Endothelial cell of umbilical vein (primary cell): ENCODE data around the gene RNU1-3. TPM values are rescaled to one million over a fixed set of nuclear protein-coding genes. Genes with fewer than 3 reads are reported as not detected.
"Not testable (repeated sequence)": the region's sequence is repeated elsewhere in the genome, so short reads cannot be mapped to it uniquely, and the experiment has no call there.

Experiments used
- BruUV-seq: library from RNA; stranded (reverse); fragments of 400-500 nt; replicated peaks from 2 replicates; lab custom pipeline; 2021; lab: Mats Ljungman, UMichigan
- CTCF ChIA-PET: fragments of 300-600, 350-600 bp; sonication (Branson Sonifier 250); formaldehyde crosslinking; loops from one replicate; lab custom pipeline; 2021; ENCODE audit warnings: antibody characterized with exemption, inconsistent platforms; lab: Charles Lee
- POLR2A ChIA-PET: fragments of 300-600, 350-600 bp; sonication (Branson Sonifier 250); formaldehyde crosslinking; loops from one replicate; lab custom pipeline; 2021; ENCODE audit warnings: antibody characterized with exemption, inconsistent platforms; lab: Charles Lee
- DNase-seq: peaks from one replicate; pipeline ENCODE4 v3.0.0-alpha.2; 2011; ENCODE audit warnings: low read depth, low spot score
- FAIRE-seq: peaks from 2 replicates; lab custom pipeline; 2011; peaks lifted over from hg19 to GRCh38; lab: Jason Lieb, UNC
- H2AFZ ChIP-seq: 2 replicates; pipeline ENCODE4 v1.6.0; 2012; ENCODE audit warnings: low read depth, low read length, control low read depth, inconsistent platforms
- H3K27ac ChIP-seq: 2 replicates; pipeline ENCODE4 v1.5.1; 2011; ENCODE audit warnings: low read depth, mild to moderate bottlenecking, control low read depth, low read length, moderate library complexity; ENCODE audit not compliant: insufficient read depth
- H3K27me3 ChIP-seq, 2 experiments: 2 replicates each; pipeline versions ENCODE4 v1.6.0 to v1.6.1; 2011; ENCODE audit warnings: low read length in 2 of 2, mixed read lengths in 1 of 2; ENCODE audit not compliant: control insufficient read depth in 2 of 2, insufficient read depth in 2 of 2
- H3K36me3 ChIP-seq, 2 experiments: 2 replicates in 1 of 2; 3 replicates in 1 of 2; pipeline ENCODE4 v1.5.1; 2011; ENCODE audit warnings: low read length in 2 of 2, mild to moderate bottlenecking in 1 of 2, moderate library complexity in 1 of 2; ENCODE audit not compliant: control insufficient read depth in 2 of 2, insufficient read depth in 2 of 2; ENCODE audit errors: extremely low read depth in 1 of 2
- H3K4me1 ChIP-seq: 3 replicates; pipeline ENCODE4 v1.5.1; 2011; ENCODE audit warnings: mild to moderate bottlenecking, low read length; ENCODE audit not compliant: control insufficient read depth, insufficient read depth; ENCODE audit errors: extremely low read depth
- H3K4me2 ChIP-seq: 2 replicates; pipeline ENCODE4 v1.6.1; 2011; ENCODE audit warnings: low read length, control low read depth, mixed read lengths; ENCODE audit not compliant: insufficient read depth
- H3K4me3 ChIP-seq, 3 experiments: fragments of 200-600 bp in 1 of 3; sonication (generic), shearing (Covaris generic) in 1 of 3; replicated peaks in 1 of 3; 2 replicates each; pipeline ENCODE4 v1.5.1; 2011 to 2016; ENCODE audit warnings: control low read depth in 3 of 3, low read length in 3 of 3, mild to moderate bottlenecking in 2 of 3, inconsistent platforms in 1 of 3, low read depth in 1 of 3, moderate library complexity in 1 of 3; ENCODE audit not compliant: insufficient read depth in 1 of 3
- H3K79me2 ChIP-seq: 2 replicates; pipeline ENCODE4 v1.6.0; 2012; ENCODE audit warnings: low read length, inconsistent platforms; ENCODE audit not compliant: control insufficient read depth, insufficient read depth
- H3K9ac ChIP-seq: replicated peaks from 2 replicates; pipeline ENCODE3; 2011; ENCODE audit warnings: low read length, control low read depth; ENCODE audit not compliant: insufficient read depth; ENCODE audit errors: extremely low read depth
- H3K9me1 ChIP-seq: replicated peaks from 3 replicates; pipeline ENCODE4 v1.6.0; 2011; ENCODE audit warnings: mild to moderate bottlenecking, low read length; ENCODE audit not compliant: control insufficient read depth, insufficient read depth; ENCODE audit errors: extremely low read depth
- H3K9me3 ChIP-seq: replicated peaks from 2 replicates; pipeline ENCODE4 v1.5.1; 2012; ENCODE audit warnings: low read length, inconsistent platforms; ENCODE audit not compliant: control insufficient read depth, insufficient read depth
- H4K20me1 ChIP-seq: replicated peaks from 2 replicates; pipeline ENCODE3; 2011; ENCODE audit warnings: mild to moderate bottlenecking, low read length; ENCODE audit not compliant: control insufficient read depth, insufficient read depth; ENCODE audit errors: extremely low read depth
- EZH2 ChIP-seq: IDR thresholded peaks from 2 replicates; pipeline ENCODE4 v1.6.1; 2012; ENCODE audit warnings: borderline replicate concordance, low read depth, mild to moderate bottlenecking, moderate library complexity, low read length, inconsistent platforms; ENCODE audit not compliant: severe bottlenecking
- dilution Hi-C: fragments of 300-500 bp; cut with MboI; formaldehyde crosslinking; loops from one replicate; pipeline ENCODE4 v1.15.0; 2019; ENCODE audit warnings: low sequenced_read_pairs; ENCODE audit not compliant: extremely low pct_ligation_motif_present
- intact Hi-C: fragments of 100-400 bp; cut with micrococcal nuclease; formaldehyde crosslinking; loops from one replicate; pipeline ENCODE4 v1.10.0; 2022
- polyA plus RNA-seq, 4 experiments: library from polyadenylated mRNA; depleted of rRNA in 3 of 4; stranded (reverse) in 3 of 4; unstranded in 1 of 4; fragments of >200 nt; gene quantifications; 2 replicates each; pipeline versions ENCODE4 v1.2.1 to v1.2.3, GENCODE V29; 2011 to 2012; ENCODE audit warnings: missing spikeins in 1 of 4
- total RNA-seq: library from RNA; stranded (reverse); gene quantifications from 2 replicates; pipeline ENCODE4 v1.2.3, GENCODE V29; 2021

Gene RNU1-3
- total and polyA plus RNA-seq, 2 donors (not counting 3 experiments of a cell fraction or from before 2014, with no cell fraction given), result 206 to 1,319 TPM

DNA sequence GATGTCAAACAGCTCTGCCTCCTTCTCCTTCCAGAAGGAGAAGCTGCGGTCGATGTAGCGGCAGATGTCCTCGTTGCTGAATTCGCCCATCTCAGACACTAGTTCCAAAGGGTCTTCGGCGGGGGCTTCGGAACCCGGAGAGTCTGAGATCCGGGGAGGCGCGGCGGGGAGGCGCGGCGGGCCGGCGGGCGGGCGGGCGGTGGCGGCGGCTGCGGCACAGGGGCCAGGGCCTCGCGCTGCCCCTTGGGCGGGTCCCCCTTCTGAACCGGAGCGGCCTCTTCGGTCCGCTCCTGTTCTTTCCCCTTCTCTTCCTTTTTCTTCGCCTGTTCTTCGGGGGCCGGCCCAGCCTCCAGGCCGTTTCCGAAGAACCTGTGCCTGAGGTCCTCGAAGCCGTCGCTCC is 25.5 kb upstream of the RNU1-3 start:
- H3K9me3 ChIP-seq, dilution Hi-C loops, BruUV-seq, POLR2A ChIA-PET, H3K36me3 ChIP-seq, H3K79me2 ChIP-seq, intact Hi-C loops, H3K4me3 ChIP-seq, DNase-seq, H3K9ac ChIP-seq, H3K27ac ChIP-seq, H3K4me1 ChIP-seq, H3K4me2 ChIP-seq, H3K27me3 ChIP-seq, H4K20me1 ChIP-seq, H2AFZ ChIP-seq, H3K9me1 ChIP-seq: not testable (repeated sequence)
- peak; percentile 18 for FAIRE-seq
- peak; percentile 9 for TF ChIP-seq EZH2
- CTCF ChIA-PET, result interaction anchor here (2.4 kb wide), 1 partner anchor 10 kb away, joined by 7 read pairs; no protein-coding TSS in a partner anchor

DNA sequence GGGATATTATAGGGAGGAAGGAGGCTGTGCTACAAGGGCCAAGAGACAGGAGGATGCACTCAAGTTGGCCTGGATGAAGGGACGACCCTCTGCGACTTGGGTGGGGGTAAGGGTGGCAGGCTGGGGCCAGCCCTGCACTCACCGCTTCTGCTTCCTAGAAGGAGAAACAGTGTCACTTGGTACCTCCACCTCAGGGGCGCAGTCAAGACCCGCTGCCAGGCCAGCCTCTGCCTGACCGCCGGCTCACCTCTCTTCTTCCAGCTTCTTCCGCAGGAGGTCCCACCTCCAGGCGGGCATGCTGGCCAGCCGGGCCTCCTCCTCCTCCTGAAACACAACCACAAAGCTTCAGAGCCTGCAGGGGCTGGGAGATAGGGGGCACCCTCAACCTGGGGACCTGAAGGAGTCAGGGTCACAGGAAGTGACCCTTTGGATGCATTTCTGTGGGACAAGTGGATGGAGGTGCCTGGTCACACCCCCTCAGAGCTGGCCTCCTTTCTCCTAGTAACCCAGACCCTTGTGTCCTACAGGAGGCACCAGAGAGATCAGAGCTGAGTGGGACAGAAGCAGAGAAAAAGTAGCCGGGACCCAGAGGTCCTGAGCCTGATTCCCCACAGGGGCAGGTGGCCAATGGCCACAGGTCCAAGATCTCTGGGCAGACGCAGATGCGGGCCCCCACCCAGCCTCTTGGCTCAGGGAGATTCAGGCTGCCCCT is 24.4 kb upstream of the RNU1-3 start:
- H3K4me1 ChIP-seq, H3K4me2 ChIP-seq, H3K36me3 ChIP-seq, H3K9ac ChIP-seq, BruUV-seq, H3K9me1 ChIP-seq, H3K4me3 ChIP-seq, FAIRE-seq, POLR2A ChIA-PET, H3K27ac ChIP-seq, intact Hi-C loops, H2AFZ ChIP-seq, H3K9me3 ChIP-seq, dilution Hi-C loops, H3K79me2 ChIP-seq, DNase-seq, H4K20me1 ChIP-seq, H3K27me3 ChIP-seq: not testable (repeated sequence)
- CTCF ChIA-PET, result interaction anchor here (1.0 kb wide), 1 partner anchor 18 kb away, joined by 3 read pairs; no protein-coding TSS in a partner anchor

DNA sequence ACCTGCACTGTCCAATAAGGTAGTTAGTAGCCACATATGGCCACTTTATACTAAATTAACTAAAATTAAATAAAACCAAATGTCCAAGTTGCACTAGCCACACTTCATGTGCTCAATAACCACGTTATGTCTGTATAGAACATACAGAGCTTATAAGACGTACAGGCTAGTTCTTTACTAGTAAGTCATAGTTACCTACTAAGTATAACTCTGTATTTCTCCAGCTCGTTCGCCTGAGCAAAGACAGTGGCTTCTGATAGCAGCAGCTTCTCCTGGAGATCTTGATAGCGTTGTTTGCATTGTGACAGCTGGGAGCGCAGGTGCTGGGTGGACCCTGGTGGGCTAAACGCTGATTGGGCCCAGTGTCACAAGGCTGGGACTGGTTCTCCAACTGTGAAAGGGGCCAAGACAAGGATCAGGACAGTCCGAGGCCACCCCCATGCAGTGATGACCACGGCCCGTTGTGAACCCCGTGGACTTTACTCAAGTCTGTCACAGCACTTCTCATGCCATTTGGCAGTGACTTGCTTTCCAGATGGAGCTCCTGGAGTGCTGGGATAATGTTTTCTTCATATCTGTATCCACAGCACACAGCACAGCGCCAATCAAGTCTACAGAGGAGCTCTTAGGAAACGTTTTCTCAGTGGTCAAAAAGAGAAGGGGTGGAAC is 20.5 kb upstream of the RNU1-3 start:
- H4K20me1 ChIP-seq, H3K4me2 ChIP-seq, BruUV-seq, H2AFZ ChIP-seq, H3K9me3 ChIP-seq, FAIRE-seq, dilution Hi-C loops, H3K4me3 ChIP-seq, H3K9me1 ChIP-seq, H3K4me1 ChIP-seq, intact Hi-C loops, POLR2A ChIA-PET, H3K36me3 ChIP-seq, DNase-seq, H3K79me2 ChIP-seq, H3K9ac ChIP-seq, H3K27ac ChIP-seq: not testable (repeated sequence)
- CTCF ChIA-PET, result interaction anchor here (0.7 to 0.9 kb wide), 2 partner anchors 22 to 66 kb away, joined by 3 to 4 read pairs; no protein-coding TSS in a partner anchor
- H3K27me3 ChIP-seq, result peaks cover 6 to 12% of the 10 kb centered on the region in 2 experiments
